ENCODE data around the gene C2. TPM values are rescaled to one million over a fixed set of nuclear protein-coding genes. Genes with fewer than 3 reads are reported as not detected.

C2 gene
- total and polyA plus RNA-seq, 3 donors from 2014 or later, result 5.1 to 24.8 (median 6.3) TPM

- Histone ChIP-seq H3K36me3 (ENCODE audit: low read depth, missing control alignments) (no peaks in the 10 kb centered on the region), H3K27me3 (no peaks in the 10 kb centered on the region), H3K4me1 (no peaks in the 10 kb centered on the region), H3K27ac (no peak overlapping the region), H3K9me3 (no peaks in the 10 kb centered on the region), H3K4me3 (no peak overlapping the region)
- 87 to 90% methylated on average over 10 of the region's 10 CpGs for WGBS, 2 donors
- no peak for DNase-seq
- TF ChIP-seq POLR2A (IDR thresholded peaks at IDR 0.05), result no peak
- TF ChIP-seq CTCF (IDR thresholded peaks at IDR 0.05), result no peak
- intact Hi-C loops (cut with DNase I; ENCODE audit: low total_unique reads), result no loop called here
These were observed 46.9 kb upstream of the C2 start for GRCh38 chr6:31880616-31881015.

GRCh38 chr6:31881136-31881859 is 46.2 kb upstream of the C2 start:
- Histone ChIP-seq H3K4me1 (no peaks in the 10 kb centered on the region), H3K27me3 (no peaks in the 10 kb centered on the region), H3K36me3 (ENCODE audit: low read depth, missing control alignments) (no peaks in the 10 kb centered on the region), H3K27ac (no peak overlapping the region), H3K9me3 (no peaks in the 10 kb centered on the region), H3K4me3 (no peak overlapping the region)
- WGBS, 2 donors, result 81 to 83% methylated on average over 9 of the region's 9 CpGs
- no peak for TF ChIP-seq CTCF (IDR thresholded peaks at IDR 0.05)
- TF ChIP-seq POLR2A (IDR thresholded peaks at IDR 0.05), result no peak
- intact Hi-C loops (cut with DNase I; ENCODE audit: low total_unique reads), result no loop called here
- DNase-seq, result no peak

- no peak for DNase-seq
- no peak overlapping the region for H3K27ac ChIP-seq
- no peak overlapping the region for H3K4me3 ChIP-seq
- WGBS, 2 donors, result 89 to 100% methylated on average over 1 to 6 of the region's 6 CpGs
- H3K9me3 ChIP-seq, result no peaks in the 10 kb centered on the region
- no peaks in the 10 kb centered on the region for H3K27me3 ChIP-seq
- TF ChIP-seq CTCF (IDR thresholded peaks at IDR 0.05), result no peak
- no peak for TF ChIP-seq POLR2A (IDR thresholded peaks at IDR 0.05)
- no peaks in the 10 kb centered on the region for H3K4me1 ChIP-seq
- intact Hi-C loops (cut with DNase I; ENCODE audit: low total_unique reads), result no loop called here
- no peaks in the 10 kb centered on the region for H3K36me3 ChIP-seq (ENCODE audit: low read depth, missing control alignments)
These were observed 45.2 kb upstream of the C2 start for GRCh38 chr6:31882344-31882743.

- H3K27me3 ChIP-seq, result no peaks in the 10 kb centered on the region
- WGBS, 2 donors, result 90 to 94% methylated on average over 9 to 12 of the region's 12 CpGs
- no peaks in the 10 kb centered on the region for H3K9me3 ChIP-seq
- DNase-seq, result no peak
- H3K4me1 ChIP-seq, result no peaks in the 10 kb centered on the region
- H3K4me3 ChIP-seq, result no peak overlapping the region
- no peak for TF ChIP-seq CTCF (IDR thresholded peaks at IDR 0.05)
- no peak for TF ChIP-seq POLR2A (IDR thresholded peaks at IDR 0.05)
- no peaks in the 10 kb centered on the region for H3K36me3 ChIP-seq (ENCODE audit: low read depth, missing control alignments)
- intact Hi-C loops (cut with DNase I; ENCODE audit: low total_unique reads), result no loop called here
- H3K27ac ChIP-seq, result no peak overlapping the region
These were observed 43.8 kb upstream of the C2 start for GRCh38 chr6:31883676-31884075.

- intact Hi-C loops (cut with DNase I; ENCODE audit: low total_unique reads), result no loop called here
- Histone ChIP-seq H3K4me3 (no peak overlapping the region), H3K36me3 (ENCODE audit: low read depth, missing control alignments) (no peaks in the 10 kb centered on the region), H3K4me1 (no peaks in the 10 kb centered on the region), H3K27me3 (no peaks in the 10 kb centered on the region), H3K27ac (no peak overlapping the region), H3K9me3 (no peaks in the 10 kb centered on the region)
- TF ChIP-seq CTCF (IDR thresholded peaks at IDR 0.05) (no peak), POLR2A (IDR thresholded peaks at IDR 0.05) (no peak)
- no peak for DNase-seq
- 92 to 94% methylated on average over 12 to 22 of the region's 22 CpGs for WGBS, 2 donors
These were observed 42.9 kb upstream of the C2 start for GRCh38 chr6:31884528-31885035.
